HCT116 (cell line): ENCODE results near the gene FAM219A. TPM values are rescaled to one million over a fixed set of nuclear protein-coding genes. Genes with fewer than 3 reads are reported as not detected.

Experiments used
- ATAC-seq: fragments of 200-7000 bp; cut with Tn5 transposase; 2 replicates; pipeline ENCODE4 v1.9.1; 2020; ENCODE audit warnings: mild to moderate bottlenecking, moderate library complexity
- BruUV-seq: library from RNA; stranded (reverse); fragments of 400-500 nt; replicated peaks from 2 replicates; lab custom pipeline; 2021; lab: Mats Ljungman, UMichigan
- CTCF ChIA-PET: fragments of 300-600 bp; sonication (Branson Sonifier 250); formaldehyde crosslinking; loops from one replicate; lab custom pipeline; 2021; ENCODE audit warnings: antibody characterized with exemption; lab: Charles Lee
- POLR2A ChIA-PET: fragments of 300-600, 350-600 bp; sonication (Branson Sonifier 250); formaldehyde crosslinking; loops from one replicate; lab custom pipeline; 2021; ENCODE audit warnings: antibody characterized with exemption; lab: Charles Lee
- RAD21 ChIA-PET, 2 experiments: fragments of 300-600 bp; sonication (Branson Sonifier 250); formaldehyde crosslinking; loops; one replicate each; lab custom pipeline; 2023; ENCODE audit warnings: low total read pairs in 2 of 2; ENCODE audit not compliant: uncharacterized antibody in 2 of 2, unreplicated experiment in 2 of 2, low non-redundant PET in 1 of 2; lab: Charles Lee
- DNase-seq: peaks from one replicate; pipeline ENCODE4 v3.0.0-alpha.2; 2010; ENCODE audit warnings: low read depth, low spot score
- H2AFZ ChIP-seq: fragments of 200-600 bp; shearing (Covaris generic), sonication (generic); 2 replicates; pipeline ENCODE4 v1.6.1; 2017; ENCODE audit warnings: low read depth, mixed run types, mixed read lengths, antibody characterized with exemption, low read length; ENCODE audit not compliant: poor library complexity, severe bottlenecking
- H3K27ac ChIP-seq: 2 replicates; pipeline ENCODE4 v1.5.1; 2012; ENCODE audit warnings: low read depth, low read length
- H3K27me3 ChIP-seq: fragments of 200-600 bp; sonication (generic); 2 replicates; pipeline ENCODE4 v1.6.1; 2016; ENCODE audit warnings: mixed run types, low read length, mixed read lengths; ENCODE audit not compliant: insufficient read depth
- H3K36me3 ChIP-seq, 2 experiments: fragments of 200-500 bp in 1 of 2; fragments of 200-600 bp in 1 of 2; sonication (Bioruptor generic) in 1 of 2; sonication (generic) in 1 of 2; 2 replicates each; pipeline versions ENCODE4 v1.5.1 to v1.6.1; 2014 to 2016; ENCODE audit warnings: low read length in 2 of 2, inconsistent platforms in 1 of 2, mixed read lengths in 1 of 2, mixed run types in 1 of 2; ENCODE audit not compliant: insufficient read depth in 2 of 2, control insufficient read depth in 1 of 2
- H3K4me1 ChIP-seq, 2 experiments: fragments of 200-600 bp in 1 of 2; sonication (generic) in 1 of 2; 2 replicates each; pipeline versions ENCODE4 v1.5.1 to v1.6.1; 2012 to 2017; ENCODE audit warnings: low read length in 2 of 2, inconsistent platforms in 1 of 2, mild to moderate bottlenecking in 1 of 2, mixed read lengths in 1 of 2, mixed run types in 1 of 2, moderate library complexity in 1 of 2; ENCODE audit not compliant: insufficient read depth in 2 of 2, control insufficient read depth in 1 of 2
- H3K4me2 ChIP-seq: fragments of 200-600 bp; sonication (generic); 2 replicates; pipeline ENCODE4 v1.6.1; 2017; ENCODE audit warnings: mixed run types, low read length, mixed read lengths
- H3K4me3 ChIP-seq, 2 experiments: fragments of 200-600 bp in 1 of 2; sonication (generic) in 1 of 2; replicated peaks in 1 of 2; 2 replicates each; pipeline ENCODE4 v1.5.1; 2011 to 2016; ENCODE audit warnings: low read length in 2 of 2, control low read depth in 1 of 2, low read depth in 1 of 2, mild to moderate bottlenecking in 1 of 2, mixed read lengths in 1 of 2, mixed run types in 1 of 2
- H3K79me2 ChIP-seq: fragments of 200-600 bp; sonication (generic); 2 replicates; pipeline ENCODE4 v1.6.1; 2017; ENCODE audit warnings: mild to moderate bottlenecking, mixed run types, low read length, moderate library complexity, mixed read lengths; ENCODE audit not compliant: insufficient read depth
- H3K9ac ChIP-seq: fragments of 200-600 bp; sonication (generic); 2 replicates; pipeline ENCODE4 v1.6.1; 2016; ENCODE audit warnings: low read length, mixed read lengths
- H3K9me2 ChIP-seq: fragments of 200-600 bp; sonication (generic), shearing (Covaris generic); 2 replicates; pipeline ENCODE4 v1.6.1; 2017; ENCODE audit warnings: mixed run types, mild to moderate bottlenecking, moderate library complexity; ENCODE audit not compliant: insufficient read depth
- H3K9me3 ChIP-seq, 2 experiments: fragments of 200-500 bp in 1 of 2; fragments of 200-600 bp in 1 of 2; sonication (Bioruptor generic) in 1 of 2; sonication (generic) in 1 of 2; 2 replicates each; pipeline ENCODE4 v1.6.1; 2014 to 2017; ENCODE audit warnings: low read length in 2 of 2, mixed read lengths in 2 of 2, inconsistent platforms in 1 of 2, low read depth in 1 of 2, mild to moderate bottlenecking in 1 of 2, mixed run types in 1 of 2, moderate library complexity in 1 of 2; ENCODE audit not compliant: control insufficient read depth in 1 of 2, insufficient read depth in 1 of 2
- H4K20me1 ChIP-seq: fragments of 200-600 bp; sonication (generic), shearing (Covaris generic); 2 replicates; pipeline ENCODE4 v1.6.1; 2017; ENCODE audit warnings: mixed run types, mild to moderate bottlenecking, moderate library complexity; ENCODE audit not compliant: insufficient read depth
- CEBPB ChIP-seq: IDR thresholded peaks from 2 replicates; pipeline ENCODE4 v1.6.1; 2012; ENCODE audit warnings: low read depth
- EGR1 ChIP-seq: IDR thresholded peaks from 2 replicates; pipeline ENCODE4 v1.6.1; 2012; ENCODE audit warnings: low read depth
- EZH2 ChIP-seq: fragments of 200-600 bp; sonication (generic); IDR thresholded peaks from 2 replicates; pipeline ENCODE4 v1.6.1; 2017; ENCODE audit warnings: antibody characterized with exemption, mixed run types
- EZH2phosphoT487 ChIP-seq: fragments of 200-600 bp; IDR thresholded peaks from 2 replicates; pipeline ENCODE4 v1.6.1; 2018; ENCODE audit warnings: antibody characterized with exemption, borderline replicate concordance
- JUND ChIP-seq: IDR thresholded peaks from 2 replicates; pipeline ENCODE4 v1.6.1; 2012
- POLR2A ChIP-seq: IDR thresholded peaks from 2 replicates; pipeline ENCODE4 v1.7.0; 2011; ENCODE audit warnings: borderline replicate concordance; ENCODE audit not compliant: insufficient read depth, insufficient read length; ENCODE audit errors: extremely low read depth
- POLR2AphosphoS5 ChIP-seq: IDR thresholded peaks from 2 replicates; pipeline ENCODE4 v1.6.1; 2011; ENCODE audit warnings: mild to moderate bottlenecking, low read depth, low read length, moderate library complexity
- RAD21 ChIP-seq: IDR thresholded peaks from 2 replicates; pipeline ENCODE4 v1.6.1; 2012; ENCODE audit warnings: low read depth, mild to moderate bottlenecking
- SIN3A ChIP-seq: IDR thresholded peaks from 2 replicates; pipeline ENCODE4 v1.6.1; 2012; ENCODE audit warnings: low read depth
- SP1 ChIP-seq: IDR thresholded peaks from 2 replicates; pipeline ENCODE4 v1.6.1; 2012; ENCODE audit warnings: low read depth
- SRF ChIP-seq: IDR thresholded peaks from 2 replicates; pipeline ENCODE4 v1.6.1; 2012; ENCODE audit warnings: low read depth
- TCF7L2 ChIP-seq: IDR thresholded peaks from 2 replicates; pipeline ENCODE4 v1.7.0; 2011; ENCODE audit warnings: borderline replicate concordance, inconsistent platforms; ENCODE audit not compliant: insufficient read depth, insufficient read length; ENCODE audit errors: extremely low read depth
- YY1 ChIP-seq: IDR thresholded peaks from 2 replicates; pipeline ENCODE4 v1.6.1; 2011; ENCODE audit warnings: low read length, low read depth, moderate library complexity, mild to moderate bottlenecking; ENCODE audit not compliant: insufficient replicate concordance; ENCODE audit errors: extremely low read depth
- ZFX ChIP-seq: fragments of 450-650 bp; IDR thresholded peaks from 2 replicates; pipeline ENCODE4 v1.6.1; 2017
- ZNF274 ChIP-seq: fragments of 200-500 bp; sonication (Bioruptor generic); IDR thresholded peaks from 2 replicates; pipeline ENCODE4 v1.6.1; 2014; ENCODE audit warnings: mild to moderate bottlenecking, low read depth, low read length, inconsistent platforms
- intact Hi-C: fragments of 100-400 bp; cut with micrococcal nuclease; formaldehyde crosslinking; loops from 2 replicates; pipeline ENCODE4 v1.10.0; 2022
- total RNA-seq: library from RNA; stranded (reverse); gene quantifications from one replicate; pipeline ENCODE4 v1.2.1, GENCODE V29; 2021; ENCODE audit not compliant: unreplicated experiment
- TF ChIP-seq, protein P1 (sequence below): IDR thresholded peaks from 2 replicates; pipeline ENCODE4 v1.6.1; 2012
- TF ChIP-seq, protein P2 (sequence below): IDR thresholded peaks from 2 replicates; pipeline ENCODE4 v1.6.1; 2012; ENCODE audit warnings: low read depth
- TF ChIP-seq, protein P3 (sequence below), 3 experiments: fragments of 200-600 bp in 1 of 3; sonication (generic) in 1 of 3; IDR thresholded peaks in 2 of 3; conservative IDR thresholded peaks in 1 of 3; 2 replicates each; pipeline ENCODE4 v1.5.1; 2012 to 2017; ENCODE audit warnings: low read depth in 2 of 3, low read length in 2 of 3, antibody characterized with exemption in 1 of 3, borderline replicate concordance in 1 of 3, control low read depth in 1 of 3, mild to moderate bottlenecking in 1 of 3, mixed read lengths in 1 of 3, mixed run types in 1 of 3, moderate library complexity in 1 of 3; ENCODE audit not compliant: insufficient read depth in 1 of 3

FAM219A gene
- total RNA-seq, 1 experiment from 2014 or later = 13.4 TPM

DNA sequence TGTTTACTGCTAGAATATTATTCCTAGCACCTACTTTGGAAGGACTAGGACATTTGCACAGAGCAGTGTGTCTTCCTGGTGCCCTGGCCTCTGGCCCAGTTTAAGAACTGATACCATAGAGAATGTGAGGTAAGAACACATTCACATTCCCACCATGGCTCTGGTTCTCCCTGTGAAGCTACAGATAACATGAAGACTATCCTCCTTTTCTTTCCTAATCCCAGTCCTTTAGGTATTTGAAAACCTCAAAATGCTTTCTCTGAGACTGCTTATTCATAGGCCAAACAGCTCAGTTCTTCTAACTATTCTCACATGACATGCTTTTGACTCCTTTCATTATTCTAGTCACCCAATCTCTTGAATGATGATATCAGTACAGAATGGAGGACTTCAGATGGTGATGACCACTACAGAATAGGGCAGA, 11.9 kb downstream of the FAM219A start:
- Histone ChIP-seq H3K9me3 (no peaks in the 10 kb centered on the region), H3K9ac (no peak overlapping the region), H4K20me1 (no peaks in the 10 kb centered on the region), H3K4me1 (peaks cover 0 to 5% of the 10 kb centered on the region in 2 experiments; a peak in 1 of 4 replicates), H3K36me3 (no peaks in the 10 kb centered on the region)
- no peak for DNase-seq
- RAD21 ChIA-PET = interaction anchor here in 1 of 2 experiments (1.4 kb wide), 1 partner anchor 145 kb away, joined by 3 read pairs; no protein-coding TSS in a partner anchor
- no peak for ATAC-seq
- TF ChIP-seq TCF7L2 (no peak), SIN3A (no peak), EZH2 (no peak), SRF (no peak), POLR2A (no peak), EZH2phosphoT487 (no peak), RAD21 (no peak), YY1 (no peak), SP1 (no peak), ZFX (no peak), EGR1 (no peak), ZNF274 (no peak), POLR2AphosphoS5 (no peak), JUND (no peak), CEBPB (no peak)
- TF ChIP-seq, protein P1, sequence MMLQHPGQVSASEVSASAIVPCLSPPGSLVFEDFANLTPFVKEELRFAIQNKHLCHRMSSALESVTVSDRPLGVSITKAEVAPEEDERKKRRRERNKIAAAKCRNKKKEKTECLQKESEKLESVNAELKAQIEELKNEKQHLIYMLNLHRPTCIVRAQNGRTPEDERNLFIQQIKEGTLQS = no peak
- TF ChIP-seq, protein P2, sequence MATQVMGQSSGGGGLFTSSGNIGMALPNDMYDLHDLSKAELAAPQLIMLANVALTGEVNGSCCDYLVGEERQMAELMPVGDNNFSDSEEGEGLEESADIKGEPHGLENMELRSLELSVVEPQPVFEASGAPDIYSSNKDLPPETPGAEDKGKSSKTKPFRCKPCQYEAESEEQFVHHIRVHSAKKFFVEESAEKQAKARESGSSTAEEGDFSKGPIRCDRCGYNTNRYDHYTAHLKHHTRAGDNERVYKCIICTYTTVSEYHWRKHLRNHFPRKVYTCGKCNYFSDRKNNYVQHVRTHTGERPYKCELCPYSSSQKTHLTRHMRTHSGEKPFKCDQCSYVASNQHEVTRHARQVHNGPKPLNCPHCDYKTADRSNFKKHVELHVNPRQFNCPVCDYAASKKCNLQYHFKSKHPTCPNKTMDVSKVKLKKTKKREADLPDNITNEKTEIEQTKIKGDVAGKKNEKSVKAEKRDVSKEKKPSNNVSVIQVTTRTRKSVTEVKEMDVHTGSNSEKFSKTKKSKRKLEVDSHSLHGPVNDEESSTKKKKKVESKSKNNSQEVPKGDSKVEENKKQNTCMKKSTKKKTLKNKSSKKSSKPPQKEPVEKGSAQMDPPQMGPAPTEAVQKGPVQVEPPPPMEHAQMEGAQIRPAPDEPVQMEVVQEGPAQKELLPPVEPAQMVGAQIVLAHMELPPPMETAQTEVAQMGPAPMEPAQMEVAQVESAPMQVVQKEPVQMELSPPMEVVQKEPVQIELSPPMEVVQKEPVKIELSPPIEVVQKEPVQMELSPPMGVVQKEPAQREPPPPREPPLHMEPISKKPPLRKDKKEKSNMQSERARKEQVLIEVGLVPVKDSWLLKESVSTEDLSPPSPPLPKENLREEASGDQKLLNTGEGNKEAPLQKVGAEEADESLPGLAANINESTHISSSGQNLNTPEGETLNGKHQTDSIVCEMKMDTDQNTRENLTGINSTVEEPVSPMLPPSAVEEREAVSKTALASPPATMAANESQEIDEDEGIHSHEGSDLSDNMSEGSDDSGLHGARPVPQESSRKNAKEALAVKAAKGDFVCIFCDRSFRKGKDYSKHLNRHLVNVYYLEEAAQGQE = no peak
- TF ChIP-seq, protein P3, sequence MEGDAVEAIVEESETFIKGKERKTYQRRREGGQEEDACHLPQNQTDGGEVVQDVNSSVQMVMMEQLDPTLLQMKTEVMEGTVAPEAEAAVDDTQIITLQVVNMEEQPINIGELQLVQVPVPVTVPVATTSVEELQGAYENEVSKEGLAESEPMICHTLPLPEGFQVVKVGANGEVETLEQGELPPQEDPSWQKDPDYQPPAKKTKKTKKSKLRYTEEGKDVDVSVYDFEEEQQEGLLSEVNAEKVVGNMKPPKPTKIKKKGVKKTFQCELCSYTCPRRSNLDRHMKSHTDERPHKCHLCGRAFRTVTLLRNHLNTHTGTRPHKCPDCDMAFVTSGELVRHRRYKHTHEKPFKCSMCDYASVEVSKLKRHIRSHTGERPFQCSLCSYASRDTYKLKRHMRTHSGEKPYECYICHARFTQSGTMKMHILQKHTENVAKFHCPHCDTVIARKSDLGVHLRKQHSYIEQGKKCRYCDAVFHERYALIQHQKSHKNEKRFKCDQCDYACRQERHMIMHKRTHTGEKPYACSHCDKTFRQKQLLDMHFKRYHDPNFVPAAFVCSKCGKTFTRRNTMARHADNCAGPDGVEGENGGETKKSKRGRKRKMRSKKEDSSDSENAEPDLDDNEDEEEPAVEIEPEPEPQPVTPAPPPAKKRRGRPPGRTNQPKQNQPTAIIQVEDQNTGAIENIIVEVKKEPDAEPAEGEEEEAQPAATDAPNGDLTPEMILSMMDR (IDR thresholded peaks at IDR 0.05 in 2 of 3, conservative IDR thresholded peaks at IDR 0.05 in 1 of 3; ENCODE audit: borderline replicate concordance in 1 of 3, insufficient read depth in 1 of 3, low read depth in 2 of 3, low read length in 2 of 3) = no peak
- TF ChIP-seq, all 23 proteins: peak for 0
- no TSS peak for BruUV-seq
- Histone ChIP-seq H3K79me2 (no peaks in the 10 kb centered on the region; the same call in none of the 2 replicates), H3K27me3 (no peaks in the 10 kb centered on the region), H3K4me2 (no peak overlapping the region), H3K9me2 (no peaks in the 10 kb centered on the region), H3K4me3 (no peak overlapping the region), H2AFZ (no peak overlapping the region), H3K27ac (no peak overlapping the region)
- POLR2A ChIA-PET = no interaction called here
- CTCF ChIA-PET = no interaction called here
- intact Hi-C loops = no loop called here
